Lower leg skin (tissue), 4 donors: ENCODE measurements around the gene VPS35L. TPM values are rescaled to one million over a fixed set of nuclear protein-coding genes. Genes with fewer than 3 reads are reported as not detected.
"Not testable (repeated sequence)": the region's sequence is repeated elsewhere in the genome, so short reads cannot be mapped to it uniquely, and the experiment has no call there.

Experiments
- DNase-seq, 2 donors: peaks; one replicate each; pipeline ENCODE4 v3.0.0-alpha.2; 2019; ENCODE audit warnings: low spot score in 2 of 2
- H3K4me3 ChIP-seq: fragments of 200-600 bp; sonication (generic); 2 replicates; pipeline ENCODE4 v1.5.1; 2017; ENCODE audit warnings: mild to moderate bottlenecking, low read depth; ENCODE audit not compliant: poor library complexity, severe bottlenecking
- POLR2A ChIP-seq, 2 donors: fragments of 450-650 bp; IDR thresholded peaks; one replicate each; pipeline ENCODE4 v1.6.1; 2016 to 2017; ENCODE audit warnings: antibody characterized with exemption in 2 of 2, mild to moderate bottlenecking in 1 of 2, moderate library complexity in 1 of 2
- WGBS, 2 donors: methylation state at CpG; one replicate each; pipeline ENCODE4 v1.1.5; 2018; 5-methylcytosine and 5-hydroxymethylcytosine counted together
- intact Hi-C: fragments of 100-400 bp; cut with DNase I; formaldehyde crosslinking; loops from one replicate; pipeline ENCODE4 v1.15.0; 2023; ENCODE audit warnings: low total_unique reads
- total RNA-seq, 4 donors: library from RNA; depleted of rRNA; stranded (reverse); fragments of >200 nt; gene quantifications; one replicate each; pipeline ENCODE4 v1.1.0, GENCODE V29; 2016
- TF ChIP-seq, protein P1 (sequence below), 3 donors: fragments of 450-650 bp; IDR thresholded peaks; one replicate each; pipeline ENCODE4 v1.5.1; 2016; ENCODE audit warnings: antibody characterized with exemption in 3 of 3, mild to moderate bottlenecking in 3 of 3, moderate library complexity in 2 of 3

Gene VPS35L
- total RNA-seq, 4 donors from 2014 or later: 14.5 to 24.2 (median 17.0) TPM

DNA sequence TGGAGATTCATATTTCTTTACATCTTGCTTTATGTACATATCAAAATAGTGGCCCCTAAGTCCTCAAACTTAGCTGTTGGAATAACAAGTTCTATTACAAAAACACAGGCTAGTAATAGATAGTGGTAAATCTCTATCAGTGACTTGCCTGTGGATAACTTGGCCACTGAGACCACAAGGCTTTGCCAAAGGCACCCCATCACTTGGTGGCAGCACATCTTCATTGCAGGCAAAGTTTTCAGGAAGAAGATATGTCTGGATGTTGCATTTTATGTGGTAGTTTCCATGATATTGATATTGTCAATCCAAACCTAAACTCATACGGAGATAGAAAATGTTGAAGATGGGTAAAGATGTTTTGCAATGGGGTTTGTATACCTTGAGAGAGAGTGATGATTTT, 104.1 kb downstream of the VPS35L start:
- no peak overlapping the region for H3K4me3 ChIP-seq
- 93 to 97% methylated on average over 1 of the region's 1 CpG for WGBS, 2 donors
- no peak for DNase-seq
- TF ChIP-seq, protein P1, sequence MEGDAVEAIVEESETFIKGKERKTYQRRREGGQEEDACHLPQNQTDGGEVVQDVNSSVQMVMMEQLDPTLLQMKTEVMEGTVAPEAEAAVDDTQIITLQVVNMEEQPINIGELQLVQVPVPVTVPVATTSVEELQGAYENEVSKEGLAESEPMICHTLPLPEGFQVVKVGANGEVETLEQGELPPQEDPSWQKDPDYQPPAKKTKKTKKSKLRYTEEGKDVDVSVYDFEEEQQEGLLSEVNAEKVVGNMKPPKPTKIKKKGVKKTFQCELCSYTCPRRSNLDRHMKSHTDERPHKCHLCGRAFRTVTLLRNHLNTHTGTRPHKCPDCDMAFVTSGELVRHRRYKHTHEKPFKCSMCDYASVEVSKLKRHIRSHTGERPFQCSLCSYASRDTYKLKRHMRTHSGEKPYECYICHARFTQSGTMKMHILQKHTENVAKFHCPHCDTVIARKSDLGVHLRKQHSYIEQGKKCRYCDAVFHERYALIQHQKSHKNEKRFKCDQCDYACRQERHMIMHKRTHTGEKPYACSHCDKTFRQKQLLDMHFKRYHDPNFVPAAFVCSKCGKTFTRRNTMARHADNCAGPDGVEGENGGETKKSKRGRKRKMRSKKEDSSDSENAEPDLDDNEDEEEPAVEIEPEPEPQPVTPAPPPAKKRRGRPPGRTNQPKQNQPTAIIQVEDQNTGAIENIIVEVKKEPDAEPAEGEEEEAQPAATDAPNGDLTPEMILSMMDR (IDR thresholded peaks at IDR 0.05): no peak
- no peak for TF ChIP-seq POLR2A (IDR thresholded peaks at IDR 0.05)
- intact Hi-C loops: no loop called here

DNA sequence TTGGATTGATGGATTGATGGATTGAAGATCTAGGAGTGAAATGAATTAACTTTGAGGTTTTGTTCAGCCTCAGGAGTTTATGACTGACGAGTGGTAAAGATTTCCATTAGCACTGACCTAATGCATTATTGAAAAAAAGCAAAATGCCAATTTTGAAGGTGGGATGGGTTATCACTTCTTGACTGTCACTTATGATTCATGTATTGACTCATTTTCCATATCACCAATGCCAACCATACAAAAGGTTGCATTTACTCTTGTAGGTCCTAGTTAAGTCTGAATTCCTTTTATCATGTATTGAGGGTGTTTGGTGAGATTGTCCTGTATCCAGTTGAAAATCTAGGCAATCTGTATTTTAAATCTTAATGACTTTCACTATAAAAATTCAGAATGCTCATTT, 104.9 kb downstream of the VPS35L start:
- DNase-seq: no peak
- TF ChIP-seq, protein P1 (IDR thresholded peaks at IDR 0.05): no peak
- TF ChIP-seq POLR2A (IDR thresholded peaks at IDR 0.05): no peak
- H3K4me3 ChIP-seq: no peak overlapping the region
- 83 to 84% methylated on average over 1 of the region's 1 CpG for WGBS, 2 donors
- intact Hi-C loops: no loop called here

DNA sequence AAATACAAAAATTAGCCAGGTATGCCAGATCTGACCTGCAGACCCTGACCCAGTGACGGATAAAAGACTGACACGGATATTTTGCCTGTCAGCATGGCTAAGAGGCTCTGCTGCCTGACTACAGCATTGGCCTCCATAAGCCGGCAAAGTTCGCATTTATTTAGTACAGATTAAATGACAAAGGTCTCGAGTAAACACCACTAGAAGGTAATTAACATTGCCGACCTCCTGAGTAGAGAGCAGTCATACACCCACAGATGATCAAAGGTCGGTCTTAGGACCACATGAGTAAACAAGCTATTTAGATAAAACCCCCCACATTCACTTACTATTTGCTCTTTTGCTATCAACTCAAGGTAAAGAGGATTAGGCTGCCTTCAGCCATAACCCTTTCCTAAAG, 106.8 kb downstream of the VPS35L start:
- no peak for DNase-seq
- no peak overlapping the region for H3K4me3 ChIP-seq
- TF ChIP-seq, protein P1 (IDR thresholded peaks at IDR 0.05): no peak
- no peak for TF ChIP-seq POLR2A (IDR thresholded peaks at IDR 0.05)
- intact Hi-C loops: no loop called here
- 96 to 97% methylated on average over 7 of the region's 7 CpGs for WGBS, 2 donors

DNA sequence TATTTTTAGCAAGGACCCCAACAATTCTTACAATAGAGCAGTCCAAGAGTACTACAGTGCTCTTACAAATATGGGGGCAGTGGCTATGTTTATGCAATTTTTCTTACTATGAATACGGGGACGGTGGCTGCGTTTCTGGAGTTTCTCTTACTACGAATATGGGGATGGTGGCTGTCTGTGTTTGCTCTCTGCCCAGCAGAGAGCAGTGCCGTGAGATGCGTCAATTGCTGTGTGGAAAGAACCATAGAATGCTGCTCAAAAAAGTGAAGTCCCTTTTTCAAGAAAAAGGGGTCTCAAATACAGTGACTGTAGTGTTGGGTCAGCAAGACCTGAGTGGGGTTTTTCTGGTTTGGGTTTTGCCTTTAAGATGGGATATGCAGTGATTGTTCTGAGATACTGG, 108.7 kb downstream of the VPS35L start:
- intact Hi-C loops: loop anchor here (1.0 kb wide), 1 partner anchor 39 kb away; no protein-coding TSS in a partner anchor
- no peak for DNase-seq
- TF ChIP-seq, protein P1 (IDR thresholded peaks at IDR 0.05): no peak
- no peak for TF ChIP-seq POLR2A (IDR thresholded peaks at IDR 0.05)
- no peak overlapping the region for H3K4me3 ChIP-seq
- 94 to 95% methylated on average over 6 of the region's 6 CpGs for WGBS, 2 donors

DNA sequence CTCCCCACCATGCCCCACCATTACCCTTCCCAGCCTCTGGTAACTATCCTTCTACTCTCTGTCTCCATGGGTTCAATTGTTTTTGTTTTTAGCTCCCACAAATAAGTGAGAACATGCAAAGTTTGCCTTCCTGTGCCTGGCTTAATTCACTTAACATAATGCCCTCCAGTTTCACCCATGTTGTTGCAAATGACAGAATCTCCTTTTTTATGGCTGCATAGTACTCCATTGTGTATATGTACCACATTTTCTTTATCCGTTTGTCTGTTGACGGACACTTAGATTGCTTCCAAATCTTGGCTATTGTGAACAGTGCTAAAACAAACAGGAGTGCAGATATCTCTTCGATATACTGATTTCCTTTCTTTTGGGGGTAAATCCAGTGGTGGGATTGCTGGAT, 109.8 kb downstream of the VPS35L start:
- DNase-seq, H3K4me3 ChIP-seq, intact Hi-C loops: not testable (repeated sequence)
- WGBS, 2 donors: 81 to 100% methylated on average over 3 of the region's 3 CpGs

DNA sequence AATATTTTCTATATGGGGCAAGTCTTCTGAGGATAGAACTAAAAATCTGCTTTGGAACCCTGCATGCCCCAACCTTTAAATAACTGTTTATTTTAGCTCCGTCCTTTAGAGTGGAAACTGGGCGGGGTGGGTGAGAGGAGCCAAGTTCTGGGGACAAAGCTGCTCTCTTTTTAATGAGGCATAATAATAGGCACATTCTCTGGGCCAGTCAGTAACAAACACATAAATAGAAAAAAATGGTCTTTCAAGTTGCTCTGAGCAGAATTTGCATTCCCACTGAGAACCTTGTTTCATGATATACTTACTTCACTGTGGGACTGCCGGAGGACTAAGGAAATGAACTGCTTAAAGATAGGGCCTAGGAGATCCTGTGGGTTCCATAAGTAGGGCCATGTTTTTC, 111.0 kb downstream of the VPS35L start:
- 37 to 51% methylated on average over 3 of the region's 3 CpGs for WGBS, 2 donors
- intact Hi-C loops: no loop called here
- DNase-seq: no peak
- TF ChIP-seq POLR2A (IDR thresholded peaks at IDR 0.05): no peak
- TF ChIP-seq, protein P1 (IDR thresholded peaks at IDR 0.05): no peak
- no peak overlapping the region for H3K4me3 ChIP-seq
